GM19193 (cell line): ENCODE data around the gene VAPB.

Experiments used
- POLR2A ChIP-seq: IDR thresholded peaks from 4 replicates; pipeline ENCODE4 v1.6.1; 2011; ENCODE audit not compliant: insufficient read depth, insufficient read length; ENCODE audit errors: extremely low read depth

The VAPB gene

GRCh38 chr20:58374027-58374850, 14.8 kb upstream of the VAPB start:
- TF ChIP-seq POLR2A: no peak

- TF ChIP-seq POLR2A: no peak
Measured at GRCh38 chr20:58374906-58375758, 13.9 kb upstream of the VAPB start.

- no peak for TF ChIP-seq POLR2A
Measured at GRCh38 chr20:58375759-58376352, 13.2 kb upstream of the VAPB start.

DNA sequence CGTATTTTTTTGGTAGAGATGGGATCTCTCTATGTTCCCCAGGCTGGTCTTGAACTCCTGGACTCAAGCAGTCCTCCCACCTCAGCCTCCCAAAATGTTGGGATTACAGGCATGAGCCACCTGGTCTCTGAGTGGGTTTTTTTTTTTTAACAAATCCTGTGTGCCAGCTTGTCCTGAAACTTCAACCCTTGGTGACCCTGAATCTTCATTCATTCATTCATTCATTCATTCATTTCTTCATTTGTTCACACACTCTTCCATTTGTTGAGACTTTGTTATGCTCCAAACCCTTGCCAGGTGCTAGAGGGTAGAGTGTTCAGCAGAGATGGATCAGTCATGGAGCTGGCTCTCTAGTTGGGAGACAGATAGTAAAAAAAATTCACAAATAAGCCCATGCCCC, 12.0 kb upstream of the VAPB start:
- TF ChIP-seq POLR2A: no peak

GRCh38 chr20:58377766-58378401, 11.1 kb upstream of the VAPB start:
- TF ChIP-seq POLR2A: no peak

DNA sequence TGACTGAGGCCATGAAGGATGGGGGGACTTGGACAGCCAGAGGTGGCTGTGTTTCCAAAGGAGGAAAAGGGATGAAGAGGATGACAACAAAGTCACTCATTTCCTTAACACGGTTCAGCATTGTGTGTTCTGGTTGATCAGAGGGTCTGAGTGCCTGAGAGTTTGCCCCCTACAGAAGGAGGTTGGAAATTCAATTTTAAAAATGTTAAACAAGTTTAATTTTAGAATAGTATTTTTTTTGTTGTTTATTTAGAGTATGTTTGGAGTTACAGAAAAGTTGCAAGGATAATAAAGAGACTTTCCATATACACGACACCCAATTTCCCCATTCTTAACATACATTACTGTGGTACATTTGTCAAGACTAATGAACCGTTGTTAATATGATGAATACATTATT, 10.3 kb upstream of the VAPB start:
- TF ChIP-seq POLR2A: no peak

GRCh38 chr20:58381627-58382026, 7.4 kb upstream of the VAPB start:
- no peak for TF ChIP-seq POLR2A

- TF ChIP-seq POLR2A: no peak
Measured at GRCh38 chr20:58382096-58382495, 6.9 kb upstream of the VAPB start.

GRCh38 chr20:58384821-58385220, 4.2 kb upstream of the VAPB start:
- TF ChIP-seq POLR2A: no peak

DNA sequence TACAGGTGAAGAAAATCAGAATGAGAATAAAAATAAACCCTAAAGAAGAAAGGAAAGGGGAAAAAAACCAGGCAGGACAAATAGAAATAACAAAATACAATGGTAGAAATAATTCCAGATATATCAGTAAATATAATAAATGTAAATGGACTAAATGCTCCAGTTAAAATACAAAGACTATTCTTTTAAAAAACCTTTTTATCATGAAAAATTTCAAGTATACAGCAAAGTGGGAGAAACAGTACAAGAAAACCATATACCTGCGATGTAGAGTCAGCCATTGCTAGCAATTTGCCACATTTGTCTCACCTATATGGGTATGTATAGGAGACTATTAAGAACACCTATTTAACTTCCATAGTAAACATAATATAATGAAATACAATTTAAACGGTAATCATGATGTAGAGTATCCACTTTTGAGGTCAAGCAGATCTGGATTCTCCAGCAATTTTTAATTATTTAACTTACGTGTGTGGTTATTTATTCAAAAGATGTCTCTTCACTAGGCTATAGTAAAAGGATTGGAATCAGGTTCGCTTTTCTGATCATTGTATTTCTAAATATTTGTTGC, 914 bp upstream of the VAPB start:
- TF ChIP-seq POLR2A: no peak

DNA sequence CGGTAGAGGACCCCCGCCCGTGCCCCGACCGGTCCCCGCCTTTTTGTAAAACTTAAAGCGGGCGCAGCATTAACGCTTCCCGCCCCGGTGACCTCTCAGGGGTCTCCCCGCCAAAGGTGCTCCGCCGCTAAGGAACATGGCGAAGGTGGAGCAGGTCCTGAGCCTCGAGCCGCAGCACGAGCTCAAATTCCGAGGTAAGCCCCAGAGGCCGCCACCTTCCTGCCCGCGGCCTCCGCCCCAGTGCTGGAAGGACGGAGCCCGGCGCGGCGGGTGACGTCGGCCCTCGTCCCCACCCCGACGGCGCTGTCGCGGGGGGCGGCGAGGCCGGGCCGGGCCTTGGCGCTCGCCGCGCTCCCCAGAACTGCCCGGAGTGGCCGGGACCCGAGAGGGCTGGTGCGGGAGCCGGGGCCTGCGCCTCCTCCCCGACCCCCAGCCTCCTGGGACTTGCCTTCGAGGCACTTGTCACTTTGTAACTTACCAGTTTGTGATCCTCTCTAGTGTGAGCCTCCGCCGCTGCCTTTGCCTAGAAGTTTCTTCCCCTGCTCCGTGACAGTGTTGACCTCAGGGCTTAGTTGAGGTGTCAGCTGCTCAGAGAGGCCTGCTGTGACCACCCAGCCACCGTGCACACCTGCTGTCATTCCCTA, 417 bp downstream of the VAPB start:
- peak; percentile 10 for TF ChIP-seq POLR2A

GRCh38 chr20:58389968-58390658, 1.1 kb downstream of the VAPB start:
- no peak for TF ChIP-seq POLR2A

GRCh38 chr20:58390659-58391035, 1.6 kb downstream of the VAPB start:
- TF ChIP-seq POLR2A: no peak

DNA sequence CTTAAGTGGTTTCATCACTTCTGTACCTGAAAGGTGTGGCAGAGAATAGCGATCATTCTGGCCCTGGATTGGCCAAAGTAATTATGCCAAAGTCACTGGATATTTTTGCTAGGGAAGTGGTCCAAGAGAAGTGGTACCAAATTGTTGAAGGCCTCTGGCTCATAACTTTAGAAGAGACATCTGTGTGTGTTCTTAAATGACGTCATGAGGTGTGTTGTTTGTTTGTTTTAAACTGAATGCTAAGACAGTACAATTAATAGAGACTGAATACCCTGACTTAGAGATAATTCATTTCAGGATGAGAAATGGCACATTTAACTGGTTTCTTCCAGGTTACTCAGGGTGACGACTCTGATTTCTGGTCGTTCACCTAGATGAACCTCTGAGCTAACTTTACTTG, 3.3 kb downstream of the VAPB start:
- TF ChIP-seq POLR2A: no peak

- TF ChIP-seq POLR2A: no peak
Measured at GRCh38 chr20:58393299-58393698, 4.3 kb downstream of the VAPB start.

- no peak for TF ChIP-seq POLR2A
Measured at GRCh38 chr20:58394801-58395200, 5.8 kb downstream of the VAPB start.
